PC-3 (cell line): ENCODE data around the gene SLC6A7. TPM values are rescaled to one million over a fixed set of nuclear protein-coding genes. Genes with fewer than 3 reads are reported as not detected.

Experiments
- ATAC-seq: fragments of 200-7000 bp; cut with Tn5 transposase; 2 replicates; pipeline ENCODE4 v1.9.1; 2020; ENCODE audit warnings: mild to moderate bottlenecking, moderate library complexity
- BruUV-seq: library from RNA; stranded (reverse); fragments of 400-500 nt; replicated peaks from 2 replicates; lab custom pipeline; 2021; lab: Mats Ljungman, UMichigan
- CTCF ChIA-PET: fragments of 300-600 bp; sonication (Branson Sonifier 250); formaldehyde crosslinking; loops from one replicate; lab custom pipeline; 2022; ENCODE audit warnings: antibody characterized with exemption; lab: Charles Lee
- POLR2A ChIA-PET: fragments of 300-600 bp; sonication (Branson Sonifier 250); formaldehyde crosslinking; loops from one replicate; lab custom pipeline; 2022; ENCODE audit warnings: antibody characterized with exemption; ENCODE audit not compliant: unreplicated experiment; lab: Charles Lee
- DNase-seq: peaks from one replicate; pipeline ENCODE4 v3.0.0-alpha.2; 2015
- H2AFZ ChIP-seq: fragments of 300-600 bp; sonication (generic); 2 replicates; pipeline ENCODE4 v1.6.0; 2016; ENCODE audit warnings: antibody characterized with exemption, low read length
- H3F3A ChIP-seq: fragments of 300-600 bp; sonication (generic); one replicate; pipeline ENCODE4 v1.6.0; 2017; ENCODE audit warnings: antibody characterized with exemption, low read length, control low read depth, mild to moderate bottlenecking; ENCODE audit not compliant: unreplicated experiment
- H3K27ac ChIP-seq: fragments of 300-600 bp; sonication (generic); 2 replicates; pipeline ENCODE4 v1.5.1; 2016; ENCODE audit warnings: mild to moderate bottlenecking, low read length
- H3K27me3 ChIP-seq: fragments of 300-600 bp; sonication (generic); 2 replicates; pipeline ENCODE4 v1.6.1; 2016; ENCODE audit warnings: low read length, mixed read lengths
- H3K36me3 ChIP-seq: fragments of 300-600 bp; sonication (generic); 2 replicates; pipeline ENCODE4 v1.6.1; 2016; ENCODE audit warnings: low read depth, mixed run types, low read length, mixed read lengths
- H3K4me1 ChIP-seq: fragments of 300-600 bp; sonication (generic); 2 replicates; pipeline ENCODE4 v1.5.1; 2016; ENCODE audit warnings: low read length; ENCODE audit not compliant: insufficient read depth
- H3K4me2 ChIP-seq: fragments of 300-600 bp; sonication (generic); 2 replicates; pipeline ENCODE4 v1.6.0; 2016; ENCODE audit warnings: low read length
- H3K4me3 ChIP-seq: fragments of 300-600 bp; sonication (generic); 2 replicates; pipeline ENCODE4 v1.5.1; 2016; ENCODE audit warnings: mild to moderate bottlenecking, low read length, mixed read lengths
- H3K79me2 ChIP-seq: fragments of 300-600 bp; sonication (generic); 2 replicates; pipeline ENCODE4 v1.6.1; 2017; ENCODE audit warnings: low read length, mixed read lengths
- H3K9ac ChIP-seq: fragments of 300-600 bp; sonication (generic); 2 replicates; pipeline ENCODE4 v1.6.0; 2016; ENCODE audit warnings: mild to moderate bottlenecking, low read length
- H3K9me2 ChIP-seq: fragments of 300-600 bp; sonication (generic); replicated peaks from 2 replicates; pipeline ENCODE4 v1.6.1; 2016; ENCODE audit warnings: mixed run types, low read length, mixed read lengths
- H3K9me3 ChIP-seq: fragments of 300-600 bp; sonication (generic); 2 replicates; pipeline ENCODE4 v1.6.1; 2016; ENCODE audit warnings: low read length, mixed read lengths
- H4K20me1 ChIP-seq: fragments of 300-600 bp; sonication (generic); 2 replicates; pipeline ENCODE4 v1.6.1; 2016; ENCODE audit warnings: low read length, mixed read lengths
- CTCF ChIP-seq: fragments of 300-600 bp; sonication (generic); conservative IDR thresholded peaks from 2 replicates; pipeline ENCODE4 v1.5.1; 2017; ENCODE audit warnings: antibody characterized with exemption, low read depth, mild to moderate bottlenecking, low read length
- EZH2 ChIP-seq: fragments of 300-600 bp; sonication (generic); IDR thresholded peaks from one replicate; pipeline ENCODE4 v1.6.1; 2017; ENCODE audit warnings: antibody characterized with exemption, mild to moderate bottlenecking, low read length; ENCODE audit not compliant: unreplicated experiment
- EZH2phosphoT487 ChIP-seq: fragments of 300-600 bp; sonication (generic); IDR thresholded peaks from 2 replicates; pipeline ENCODE4 v1.6.1; 2018; ENCODE audit warnings: mild to moderate bottlenecking, antibody characterized with exemption, low read length, borderline replicate concordance
- intact Hi-C: fragments of 100-400 bp; cut with micrococcal nuclease; formaldehyde crosslinking; loops from 2 replicates; pipeline ENCODE4 v1.9.0; 2023
- total RNA-seq: library from RNA; depleted of rRNA; stranded (reverse); fragments of >200 nt; gene quantifications from 2 replicates; pipeline ENCODE4 v1.2.3, GENCODE V29; 2014

The SLC6A7 gene
- total RNA-seq, 1 experiment from 2014 or later, result 0.29 TPM

- CTCF ChIA-PET, result interaction anchor here (0.6 kb wide), 1 partner anchor 121 kb away, joined by 3 read pairs; no protein-coding TSS in a partner anchor
- ATAC-seq (no peak), DNase-seq (no peak)
- no peaks in the 10 kb centered on the region for H4K20me1 ChIP-seq
- H3K9ac ChIP-seq, result no peak overlapping the region
- no peak overlapping the region for H3K4me3 ChIP-seq
- H3F3A ChIP-seq, result no peaks in the 10 kb centered on the region
- H3K4me2 ChIP-seq, result no peak overlapping the region
- BruUV-seq, result no TSS peak
- H2AFZ ChIP-seq, result no peak overlapping the region
- H3K36me3 ChIP-seq, result no peaks in the 10 kb centered on the region
- H3K9me3 ChIP-seq, result no peaks in the 10 kb centered on the region
- no peaks in the 10 kb centered on the region for H3K27me3 ChIP-seq
- POLR2A ChIA-PET, result no interaction called here
- no peak overlapping the region for H3K27ac ChIP-seq
- no peaks in the 10 kb centered on the region for H3K9me2 ChIP-seq
- H3K4me1 ChIP-seq, result no peaks in the 10 kb centered on the region
- TF ChIP-seq CTCF (no peak), EZH2phosphoT487 (no peak), EZH2 (no peak)
- intact Hi-C loops, result no loop called here
- H3K79me2 ChIP-seq, result no peaks in the 10 kb centered on the region
Observed at GRCh38 chr5:150246429-150246828, 56.6 kb downstream of the SLC6A7 start.

DNA sequence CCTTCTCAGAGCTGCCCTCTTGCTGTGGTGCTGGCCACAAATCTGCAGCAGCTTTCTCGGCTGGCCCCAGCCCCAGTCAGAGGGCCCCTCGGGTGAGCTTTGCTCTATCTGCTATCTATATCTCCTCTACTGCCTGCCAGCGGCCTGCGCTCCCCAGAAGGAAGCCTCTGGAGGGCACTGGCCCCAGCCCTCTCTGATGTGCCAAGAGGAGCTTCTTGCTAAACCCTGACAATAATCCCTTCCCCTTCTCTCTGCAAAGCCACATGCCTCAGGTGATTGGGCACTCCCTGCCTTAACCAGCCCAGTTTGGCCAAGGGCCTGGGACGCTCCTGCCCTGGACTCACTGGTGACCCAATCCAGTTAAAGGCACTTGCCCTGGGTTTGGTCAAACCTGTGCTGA lies 57.0 kb downstream of the SLC6A7 start:
- peak; percentile 12; the same call in 1 of the 2 replicates for ATAC-seq
- CTCF ChIA-PET, result no interaction called here
- POLR2A ChIA-PET, result no interaction called here

More for the DNA sequence above, 57.0 kb downstream of the SLC6A7 start:
- Histone ChIP-seq H3K4me1 (no peaks in the 10 kb centered on the region), H3K9me2 (no peaks in the 10 kb centered on the region), H3K79me2 (no peaks in the 10 kb centered on the region), H3K27me3 (no peaks in the 10 kb centered on the region), H3F3A (no peaks in the 10 kb centered on the region), H3K4me2 (no peak overlapping the region), H3K27ac (no peak overlapping the region), H3K9ac (no peak overlapping the region), H2AFZ (no peak overlapping the region), H4K20me1 (no peaks in the 10 kb centered on the region), H3K36me3 (no peaks in the 10 kb centered on the region), H3K4me3 (no peak overlapping the region), H3K9me3 (no peaks in the 10 kb centered on the region)
- intact Hi-C loops, result no loop called here
- BruUV-seq, result no TSS peak
- DNase-seq, result no peak
- no peak for TF ChIP-seq EZH2
- TF ChIP-seq CTCF, result no peak
